Fibroblast of lung (primary cell): ENCODE data around the gene CCDC30.

Source experiments
- EZH2 ChIP-seq: IDR thresholded peaks from 2 replicates; pipeline ENCODE4 v1.5.1; 2012; ENCODE audit warnings: low read length, control low read depth, mild to moderate bottlenecking; ENCODE audit errors: missing control alignments
- TF ChIP-seq, protein P1 (sequence below), 2 donors: IDR thresholded peaks in 1 of 2; conservative IDR thresholded peaks in 1 of 2; 1 replicate in 1 of 2; 2 replicates in 1 of 2; pipeline ENCODE4 v1.5.1; 2011 to 2012; ENCODE audit warnings: low read length in 2 of 2, control low read depth in 1 of 2, inconsistent platforms in 1 of 2, low read depth in 1 of 2, mild to moderate bottlenecking in 1 of 2

DNA sequence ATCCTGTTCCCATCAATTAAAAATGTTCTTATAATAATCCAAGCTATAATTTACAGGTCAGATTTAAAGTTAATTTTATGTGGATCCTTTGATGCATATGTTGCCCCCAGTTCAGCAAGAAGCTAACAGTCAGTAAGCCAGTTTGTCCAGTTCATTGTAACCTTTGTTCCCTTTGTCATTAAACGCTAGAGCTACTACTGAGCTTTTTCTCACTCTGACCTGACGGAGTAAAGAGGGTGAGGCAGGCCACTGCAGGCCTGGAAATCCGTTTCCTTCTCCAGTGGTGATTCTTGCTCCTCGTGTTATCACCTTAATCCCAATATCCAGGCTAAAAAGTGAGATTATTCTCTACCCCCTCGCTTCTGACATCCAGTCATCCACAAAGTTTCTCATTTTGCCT, 229.4 kb downstream of the CCDC30 start:
- TF ChIP-seq, protein P1, sequence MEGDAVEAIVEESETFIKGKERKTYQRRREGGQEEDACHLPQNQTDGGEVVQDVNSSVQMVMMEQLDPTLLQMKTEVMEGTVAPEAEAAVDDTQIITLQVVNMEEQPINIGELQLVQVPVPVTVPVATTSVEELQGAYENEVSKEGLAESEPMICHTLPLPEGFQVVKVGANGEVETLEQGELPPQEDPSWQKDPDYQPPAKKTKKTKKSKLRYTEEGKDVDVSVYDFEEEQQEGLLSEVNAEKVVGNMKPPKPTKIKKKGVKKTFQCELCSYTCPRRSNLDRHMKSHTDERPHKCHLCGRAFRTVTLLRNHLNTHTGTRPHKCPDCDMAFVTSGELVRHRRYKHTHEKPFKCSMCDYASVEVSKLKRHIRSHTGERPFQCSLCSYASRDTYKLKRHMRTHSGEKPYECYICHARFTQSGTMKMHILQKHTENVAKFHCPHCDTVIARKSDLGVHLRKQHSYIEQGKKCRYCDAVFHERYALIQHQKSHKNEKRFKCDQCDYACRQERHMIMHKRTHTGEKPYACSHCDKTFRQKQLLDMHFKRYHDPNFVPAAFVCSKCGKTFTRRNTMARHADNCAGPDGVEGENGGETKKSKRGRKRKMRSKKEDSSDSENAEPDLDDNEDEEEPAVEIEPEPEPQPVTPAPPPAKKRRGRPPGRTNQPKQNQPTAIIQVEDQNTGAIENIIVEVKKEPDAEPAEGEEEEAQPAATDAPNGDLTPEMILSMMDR (conservative IDR thresholded peaks at IDR 0.05 in 1 of 2, IDR thresholded peaks at IDR 0.05 in 1 of 2; ENCODE audit: low read depth in 1 of 2, low read length in 2 of 2) = no peak
- TF ChIP-seq EZH2 = no peak
